ENCODE measurements around the gene DGKI.
A peak's percentile ranks its signal among the peaks of the same experiment; 100 is the strongest.

The DGKI gene

GRCh38 chr7:137636376-137636775 is 210.4 kb downstream of the DGKI start:
- no peak for TF ChIP-seq SUZ12 (IDR thresholded peaks at IDR 0.05; ENCODE audit: extremely low read depth, insufficient read depth, insufficient read length)
- no peak for TF ChIP-seq YY1 (IDR thresholded peaks at IDR 0.05; ENCODE audit: insufficient read depth, insufficient read length)
- TF ChIP-seq ZNF274 (IDR thresholded peaks at IDR 0.05; ENCODE audit: low read depth, low read length), result no peak
- no peaks in the 10 kb centered on the region for H3K4me1 ChIP-seq (ENCODE audit: insufficient read depth, insufficient read length)
- H3K9ac ChIP-seq (ENCODE audit: insufficient read length, low read depth), result no peak overlapping the region
- DNase-seq (ENCODE audit: low read depth, low spot score), result no peak
- no peaks in the 10 kb centered on the region for H3K27me3 ChIP-seq (ENCODE audit: insufficient read depth, insufficient read length)
- H3K4me3 ChIP-seq (ENCODE audit: insufficient read length, low read depth), result no peak overlapping the region
- no peaks in the 10 kb centered on the region for H3K36me3 ChIP-seq (ENCODE audit: insufficient read depth, insufficient read length, low read length)
- H3K9me3 ChIP-seq (ENCODE audit: insufficient read depth, low read length), result no peaks in the 10 kb centered on the region

GRCh38 chr7:137635874-137636273 is 210.9 kb downstream of the DGKI start:
- Histone ChIP-seq H3K9me3 (ENCODE audit: insufficient read depth, low read length) (no peaks in the 10 kb centered on the region), H3K9ac (ENCODE audit: insufficient read length, low read depth) (no peak overlapping the region), H3K27me3 (ENCODE audit: insufficient read depth, insufficient read length) (no peaks in the 10 kb centered on the region), H3K4me1 (ENCODE audit: insufficient read depth, insufficient read length) (no peaks in the 10 kb centered on the region), H3K4me3 (ENCODE audit: insufficient read length, low read depth) (no peak overlapping the region), H3K36me3 (ENCODE audit: insufficient read depth, insufficient read length, low read length) (no peaks in the 10 kb centered on the region)
- no peak for DNase-seq (ENCODE audit: low read depth, low spot score)
- TF ChIP-seq YY1 (IDR thresholded peaks at IDR 0.05; ENCODE audit: insufficient read depth, insufficient read length) (no peak), ZNF274 (IDR thresholded peaks at IDR 0.05; ENCODE audit: low read depth, low read length) (no peak), SUZ12 (IDR thresholded peaks at IDR 0.05; ENCODE audit: extremely low read depth, insufficient read depth, insufficient read length) (no peak)

GRCh38 chr7:137635132-137635531 is 211.6 kb downstream of the DGKI start:
- DNase-seq (ENCODE audit: low read depth, low spot score), result no peak
- Histone ChIP-seq H3K4me1 (ENCODE audit: insufficient read depth, insufficient read length) (no peaks in the 10 kb centered on the region), H3K27me3 (ENCODE audit: insufficient read depth, insufficient read length) (no peaks in the 10 kb centered on the region), H3K9ac (ENCODE audit: insufficient read length, low read depth) (no peak overlapping the region), H3K36me3 (ENCODE audit: insufficient read depth, insufficient read length, low read length) (no peaks in the 10 kb centered on the region), H3K9me3 (ENCODE audit: insufficient read depth, low read length) (no peaks in the 10 kb centered on the region), H3K4me3 (ENCODE audit: insufficient read length, low read depth) (no peak overlapping the region)
- TF ChIP-seq ZNF274 (IDR thresholded peaks at IDR 0.05; ENCODE audit: low read depth, low read length), result no peak
- TF ChIP-seq SUZ12 (IDR thresholded peaks at IDR 0.05; ENCODE audit: extremely low read depth, insufficient read depth, insufficient read length), result no peak
- TF ChIP-seq YY1 (IDR thresholded peaks at IDR 0.05; ENCODE audit: insufficient read depth, insufficient read length), result no peak

DNA sequence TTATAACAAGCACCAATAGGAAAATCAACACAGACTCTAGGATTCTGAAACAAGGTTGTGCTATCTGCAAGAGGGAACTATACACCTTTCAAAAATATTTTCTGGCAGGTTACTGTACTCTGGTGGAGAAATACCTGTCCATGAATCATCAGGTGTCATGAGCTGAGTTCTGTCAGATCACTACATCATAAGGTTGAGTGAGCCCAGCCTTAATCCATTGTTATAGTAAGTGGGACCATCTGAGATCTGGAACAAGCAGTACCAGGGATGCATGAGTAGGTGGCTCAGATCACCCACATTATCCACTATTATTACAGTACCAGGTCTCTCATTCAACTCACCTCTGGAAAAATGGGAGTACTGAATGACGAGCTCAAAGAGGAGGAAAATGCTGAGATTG is 212.4 kb downstream of the DGKI start:
- H3K27me3 ChIP-seq (ENCODE audit: insufficient read depth, insufficient read length), result no peaks in the 10 kb centered on the region
- no peaks in the 10 kb centered on the region for H3K9me3 ChIP-seq (ENCODE audit: insufficient read depth, low read length)
- TF ChIP-seq YY1 (IDR thresholded peaks at IDR 0.05; ENCODE audit: insufficient read depth, insufficient read length), result no peak
- no peak for TF ChIP-seq SUZ12 (IDR thresholded peaks at IDR 0.05; ENCODE audit: extremely low read depth, insufficient read depth, insufficient read length)
- no peak for TF ChIP-seq ZNF274 (IDR thresholded peaks at IDR 0.05; ENCODE audit: low read depth, low read length)
- H3K36me3 ChIP-seq (ENCODE audit: insufficient read depth, insufficient read length, low read length), result no peaks in the 10 kb centered on the region
- H3K4me1 ChIP-seq (ENCODE audit: insufficient read depth, insufficient read length), result no peaks in the 10 kb centered on the region
- no peak overlapping the region for H3K9ac ChIP-seq (ENCODE audit: insufficient read length, low read depth)
- H3K4me3 ChIP-seq (ENCODE audit: insufficient read length, low read depth), result no peak overlapping the region
- no peak for DNase-seq (ENCODE audit: low read depth, low spot score)

DNA sequence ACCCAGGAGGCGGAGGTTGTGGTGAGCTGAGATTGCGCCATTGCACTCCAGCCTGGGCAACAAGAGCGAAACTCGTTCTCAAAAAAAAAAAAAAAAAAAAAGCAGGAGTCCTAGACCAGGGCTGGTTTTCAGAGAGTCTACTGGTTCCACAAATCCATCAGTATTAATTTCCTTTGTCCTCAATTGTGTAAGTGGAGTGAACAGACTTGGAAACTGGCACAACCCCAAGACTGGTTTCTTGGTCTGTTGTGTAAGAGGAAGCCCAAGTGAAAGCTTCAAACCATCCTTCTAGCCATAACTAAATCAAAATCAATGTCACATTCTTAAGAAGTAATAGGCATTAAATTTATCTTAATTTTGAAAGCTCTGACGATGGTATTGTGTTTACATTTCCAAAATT is 213.6 kb downstream of the DGKI start:
- Histone ChIP-seq H3K4me1 (ENCODE audit: insufficient read depth, insufficient read length) (no peaks in the 10 kb centered on the region), H3K27me3 (ENCODE audit: insufficient read depth, insufficient read length) (no peaks in the 10 kb centered on the region), H3K9me3 (ENCODE audit: insufficient read depth, low read length) (no peaks in the 10 kb centered on the region), H3K4me3 (ENCODE audit: insufficient read length, low read depth) (no peak overlapping the region), H3K36me3 (ENCODE audit: insufficient read depth, insufficient read length, low read length) (no peaks in the 10 kb centered on the region), H3K9ac (ENCODE audit: insufficient read length, low read depth) (no peak overlapping the region)
- DNase-seq (ENCODE audit: low read depth, low spot score), result no peak
- no peak for TF ChIP-seq SUZ12 (IDR thresholded peaks at IDR 0.05; ENCODE audit: extremely low read depth, insufficient read depth, insufficient read length)
- no peak for TF ChIP-seq YY1 (IDR thresholded peaks at IDR 0.05; ENCODE audit: insufficient read depth, insufficient read length)
- no peak for TF ChIP-seq ZNF274 (IDR thresholded peaks at IDR 0.05; ENCODE audit: low read depth, low read length)

DNA sequence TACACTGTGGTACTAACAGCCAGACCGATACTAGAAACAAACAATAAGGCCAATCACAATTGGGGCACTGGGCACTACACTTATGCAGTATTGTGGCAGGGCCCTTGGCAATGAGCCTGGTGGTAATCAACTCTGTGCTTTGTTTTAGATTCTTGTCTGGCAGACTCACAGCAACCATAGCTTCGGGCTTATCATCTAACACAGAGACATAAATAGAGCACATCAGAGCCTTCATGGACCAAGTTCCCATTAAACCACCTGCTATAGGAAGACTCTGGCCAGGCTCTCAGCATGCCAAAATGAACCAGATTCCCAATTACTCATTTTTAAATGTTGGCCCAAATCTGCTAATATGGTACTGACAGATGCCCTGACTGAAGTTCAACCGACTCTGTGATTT is 218.6 kb downstream of the DGKI start:
- no peak overlapping the region for H3K4me3 ChIP-seq (ENCODE audit: insufficient read length, low read depth)
- DNase-seq (ENCODE audit: low read depth, low spot score), result no peak
- no peak overlapping the region for H3K9ac ChIP-seq (ENCODE audit: insufficient read length, low read depth)
- no peaks in the 10 kb centered on the region for H3K4me1 ChIP-seq (ENCODE audit: insufficient read depth, insufficient read length)
- H3K27me3 ChIP-seq (ENCODE audit: insufficient read depth, insufficient read length), result no peaks in the 10 kb centered on the region
- peaks cover 7% of the 10 kb centered on the region; the same call in 1 of the 2 replicates for H3K9me3 ChIP-seq (ENCODE audit: insufficient read depth, low read length)
- TF ChIP-seq SUZ12 (IDR thresholded peaks at IDR 0.05; ENCODE audit: extremely low read depth, insufficient read depth, insufficient read length), result no peak
- no peak for TF ChIP-seq ZNF274 (IDR thresholded peaks at IDR 0.05; ENCODE audit: low read depth, low read length)
- TF ChIP-seq YY1 (IDR thresholded peaks at IDR 0.05; ENCODE audit: insufficient read depth, insufficient read length), result no peak
- no peaks in the 10 kb centered on the region for H3K36me3 ChIP-seq (ENCODE audit: insufficient read depth, insufficient read length, low read length)

DNA sequence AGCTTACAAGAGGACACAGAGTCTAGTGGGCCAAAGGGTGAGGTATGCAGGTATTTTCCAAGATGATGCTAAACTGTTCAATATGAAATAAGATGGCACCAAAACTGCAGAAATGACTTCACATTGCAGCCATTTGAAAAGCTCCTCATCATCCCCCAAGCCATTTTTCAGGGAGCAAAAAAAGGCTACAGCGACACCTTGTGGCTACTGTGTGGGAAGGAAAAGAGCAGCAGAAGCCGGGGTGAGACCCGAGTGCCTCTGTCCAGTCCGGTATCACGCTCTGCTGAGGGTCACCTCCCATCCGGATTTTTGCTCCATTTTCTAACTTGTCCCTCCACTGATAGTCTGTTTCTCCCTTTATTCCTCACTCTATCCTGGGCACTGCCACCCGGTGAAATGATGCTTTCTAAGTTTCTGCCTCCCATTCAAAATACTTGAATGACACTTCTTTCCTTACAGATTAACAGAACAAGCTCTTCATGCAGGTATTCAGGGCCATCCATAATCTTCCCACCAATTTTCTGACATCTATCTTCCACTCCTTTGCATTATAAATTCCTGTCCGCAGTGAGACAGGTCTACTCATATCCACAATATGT is 220.2 kb downstream of the DGKI start:
- H3K9me3 ChIP-seq (ENCODE audit: insufficient read depth, low read length), result peaks cover 7% of the 10 kb centered on the region; the same call in 1 of the 2 replicates
- no peak overlapping the region for H3K9ac ChIP-seq (ENCODE audit: insufficient read length, low read depth)
- H3K27me3 ChIP-seq (ENCODE audit: insufficient read depth, insufficient read length), result no peaks in the 10 kb centered on the region
- TF ChIP-seq ZNF274 (IDR thresholded peaks at IDR 0.05; ENCODE audit: low read depth, low read length), result no peak
- no peak for TF ChIP-seq YY1 (IDR thresholded peaks at IDR 0.05; ENCODE audit: insufficient read depth, insufficient read length)
- no peak for TF ChIP-seq SUZ12 (IDR thresholded peaks at IDR 0.05; ENCODE audit: extremely low read depth, insufficient read depth, insufficient read length)
- no peak overlapping the region for H3K4me3 ChIP-seq (ENCODE audit: insufficient read length, low read depth)
- DNase-seq (ENCODE audit: low read depth, low spot score), result peak; percentile 36
- H3K4me1 ChIP-seq (ENCODE audit: insufficient read depth, insufficient read length), result no peaks in the 10 kb centered on the region
- no peaks in the 10 kb centered on the region for H3K36me3 ChIP-seq (ENCODE audit: insufficient read depth, insufficient read length, low read length)

Data from NT2/D1 (cell line).